Endothelial cell of umbilical vein (primary cell): ENCODE results near the gene CRB1.

Experiments used
- EZH2 ChIP-seq: IDR thresholded peaks from 2 replicates; pipeline ENCODE4 v1.6.1; 2012; ENCODE audit warnings: borderline replicate concordance, low read depth, mild to moderate bottlenecking, moderate library complexity, low read length, inconsistent platforms; ENCODE audit not compliant: severe bottlenecking
- MYC ChIP-seq: IDR thresholded peaks from one replicate; pipeline ENCODE4 v1.6.1; 2011; ENCODE audit warnings: mild to moderate bottlenecking, low read depth, low read length
- POLR2A ChIP-seq: IDR thresholded peaks from 2 replicates; pipeline ENCODE4 v1.6.1; 2012; ENCODE audit warnings: low read depth, mild to moderate bottlenecking, control low read depth, low read length
- POLR2AphosphoS5 ChIP-seq: IDR thresholded peaks from 2 replicates; pipeline ENCODE4 v1.6.1; 2012; ENCODE audit warnings: low read depth, mild to moderate bottlenecking, control low read depth, low read length, moderate library complexity; ENCODE audit not compliant: insufficient read depth
- TF ChIP-seq, protein P1 (sequence below), 2 donors: IDR thresholded peaks; 1 replicate in 1 of 2; 2 replicates in 1 of 2; pipeline ENCODE4 v1.5.1; 2011; ENCODE audit warnings: low read length in 2 of 2, mild to moderate bottlenecking in 2 of 2, moderate library complexity in 2 of 2, control low read depth in 1 of 2, inconsistent platforms in 1 of 2, low read depth in 1 of 2; ENCODE audit not compliant: insufficient read depth in 1 of 2; ENCODE audit errors: extremely low read depth in 1 of 2
- TF ChIP-seq, protein P2 (sequence below): IDR thresholded peaks from 2 replicates; pipeline ENCODE4 v1.6.1; 2011; ENCODE audit not compliant: insufficient read depth, insufficient read length

DNA sequence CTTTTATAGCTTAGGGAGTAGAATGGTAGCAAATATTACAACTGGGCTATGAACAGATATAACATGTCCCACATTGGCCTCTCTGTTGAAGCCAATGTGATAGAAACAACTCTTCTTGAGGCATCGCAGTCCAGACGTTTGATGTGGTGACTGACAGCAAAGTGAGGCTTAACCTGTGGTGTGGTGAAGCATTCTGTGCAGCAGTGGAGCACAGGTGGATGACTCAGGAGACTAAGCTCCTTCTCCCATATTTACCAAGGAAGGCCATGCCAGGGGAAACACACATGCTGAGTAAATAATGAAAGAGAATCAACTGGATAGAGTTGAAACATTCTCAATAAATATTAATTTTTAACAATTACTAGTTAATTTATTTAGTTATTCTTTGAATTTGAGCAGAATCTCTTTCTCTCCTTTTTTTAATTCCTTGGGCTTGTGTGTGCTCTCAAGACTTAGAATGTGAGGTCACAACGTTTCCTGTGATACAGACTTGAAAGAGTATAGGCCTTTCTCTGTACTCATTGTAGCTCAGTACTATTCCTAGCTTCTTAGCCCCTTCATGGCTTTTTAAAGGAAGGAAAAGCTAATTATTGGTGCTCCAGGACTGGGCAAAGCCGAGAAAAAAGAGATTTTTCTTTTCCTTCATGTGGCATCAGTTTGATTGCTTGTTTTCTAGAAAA is 17.6 kb downstream of the CRB1 start:
- TF ChIP-seq, protein P1, sequence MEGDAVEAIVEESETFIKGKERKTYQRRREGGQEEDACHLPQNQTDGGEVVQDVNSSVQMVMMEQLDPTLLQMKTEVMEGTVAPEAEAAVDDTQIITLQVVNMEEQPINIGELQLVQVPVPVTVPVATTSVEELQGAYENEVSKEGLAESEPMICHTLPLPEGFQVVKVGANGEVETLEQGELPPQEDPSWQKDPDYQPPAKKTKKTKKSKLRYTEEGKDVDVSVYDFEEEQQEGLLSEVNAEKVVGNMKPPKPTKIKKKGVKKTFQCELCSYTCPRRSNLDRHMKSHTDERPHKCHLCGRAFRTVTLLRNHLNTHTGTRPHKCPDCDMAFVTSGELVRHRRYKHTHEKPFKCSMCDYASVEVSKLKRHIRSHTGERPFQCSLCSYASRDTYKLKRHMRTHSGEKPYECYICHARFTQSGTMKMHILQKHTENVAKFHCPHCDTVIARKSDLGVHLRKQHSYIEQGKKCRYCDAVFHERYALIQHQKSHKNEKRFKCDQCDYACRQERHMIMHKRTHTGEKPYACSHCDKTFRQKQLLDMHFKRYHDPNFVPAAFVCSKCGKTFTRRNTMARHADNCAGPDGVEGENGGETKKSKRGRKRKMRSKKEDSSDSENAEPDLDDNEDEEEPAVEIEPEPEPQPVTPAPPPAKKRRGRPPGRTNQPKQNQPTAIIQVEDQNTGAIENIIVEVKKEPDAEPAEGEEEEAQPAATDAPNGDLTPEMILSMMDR (IDR thresholded peaks at IDR 0.05; ENCODE audit: extremely low read depth in 1 of 2, insufficient read depth in 1 of 2, low read depth in 1 of 2, low read length in 2 of 2) = no peak
- no peak for TF ChIP-seq POLR2A
- no peak for TF ChIP-seq EZH2
- no peak for TF ChIP-seq MYC
- no peak for TF ChIP-seq POLR2AphosphoS5
- TF ChIP-seq, protein P2, sequence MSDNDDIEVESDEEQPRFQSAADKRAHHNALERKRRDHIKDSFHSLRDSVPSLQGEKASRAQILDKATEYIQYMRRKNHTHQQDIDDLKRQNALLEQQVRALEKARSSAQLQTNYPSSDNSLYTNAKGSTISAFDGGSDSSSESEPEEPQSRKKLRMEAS = no peak
